ENCODE results near the gene IKBKE. TPM values are rescaled to one million over a fixed set of nuclear protein-coding genes. Genes with fewer than 3 reads are reported as not detected.

The IKBKE gene
- polyA plus RNA-seq, 2 donors, result 9.5 to 9.9 TPM

- H3K27me3 ChIP-seq (ENCODE audit: control insufficient read depth in 1 of 2, insufficient read depth in 2 of 2, low read length in 2 of 2), result no peaks in the 10 kb centered on the region
These were observed 69.9 kb downstream of the IKBKE start for GRCh38 chr1:206540044-206540780.

GRCh38 chr1:206541236-206541833 is 71.1 kb downstream of the IKBKE start:
- H3K4me3 ChIP-seq (ENCODE audit: low read depth in 1 of 2, low read length in 2 of 2), result no peak overlapping the region
- no peak overlapping the region for H3K27ac ChIP-seq (ENCODE audit: low read depth in 2 of 2, low read length in 1 of 2)
- 91 to 93% methylated on average over 7 of the region's 7 CpGs for WGBS, 2 donors
- no peaks in the 10 kb centered on the region for H3K9me3 ChIP-seq (ENCODE audit: control insufficient read depth in 2 of 2, insufficient read depth in 1 of 2, low read depth in 1 of 2, low read length in 1 of 2)
- H3K27me3 ChIP-seq (ENCODE audit: control insufficient read depth in 1 of 2, insufficient read depth in 2 of 2, low read length in 2 of 2), result no peaks in the 10 kb centered on the region
- H3K4me1 ChIP-seq (ENCODE audit: control insufficient read depth in 2 of 2, insufficient read depth in 2 of 2, low read length in 1 of 2), result peaks cover 2 to 7% of the 10 kb centered on the region in 2 donors
- H3K36me3 ChIP-seq (ENCODE audit: control insufficient read depth in 2 of 2, insufficient read depth in 2 of 2, low read length in 1 of 2), result peaks cover 0 to 4% of the 10 kb centered on the region in 2 donors

More at GRCh38 chr1:206540044-206540780, 69.9 kb downstream of the IKBKE start:
- peaks cover 0 to 4% of the 10 kb centered on the region in 2 donors for H3K36me3 ChIP-seq (ENCODE audit: control insufficient read depth in 2 of 2, insufficient read depth in 2 of 2, low read length in 1 of 2)
- 27 to 37% methylated on average over 8 of the region's 8 CpGs for WGBS, 2 donors
- H3K27ac ChIP-seq (ENCODE audit: low read depth in 2 of 2, low read length in 1 of 2), result peak overlapping the region; percentile 62 to 73
- peaks cover 2 to 8% of the 10 kb centered on the region in 2 donors for H3K4me1 ChIP-seq (ENCODE audit: control insufficient read depth in 2 of 2, insufficient read depth in 2 of 2, low read length in 1 of 2)
- H3K4me3 ChIP-seq (ENCODE audit: low read depth in 1 of 2, low read length in 2 of 2), result no peak overlapping the region
- H3K9me3 ChIP-seq (ENCODE audit: control insufficient read depth in 2 of 2, insufficient read depth in 1 of 2, low read depth in 1 of 2, low read length in 1 of 2), result no peaks in the 10 kb centered on the region

GRCh38 chr1:206544562-206545257 is 74.4 kb downstream of the IKBKE start:
- H3K36me3 ChIP-seq (ENCODE audit: control insufficient read depth in 2 of 2, insufficient read depth in 2 of 2, low read length in 1 of 2), result peaks cover 0 to 4% of the 10 kb centered on the region in 2 donors
- no peak overlapping the region for H3K4me3 ChIP-seq (ENCODE audit: low read depth in 1 of 2, low read length in 2 of 2)
- H3K9me3 ChIP-seq (ENCODE audit: control insufficient read depth in 2 of 2, insufficient read depth in 1 of 2, low read depth in 1 of 2, low read length in 1 of 2), result no peaks in the 10 kb centered on the region
- peak overlapping the region in 1 of 2 donors; percentile 5 for H3K27ac ChIP-seq (ENCODE audit: low read depth in 2 of 2, low read length in 1 of 2)
- H3K4me1 ChIP-seq (ENCODE audit: control insufficient read depth in 2 of 2, insufficient read depth in 2 of 2, low read length in 1 of 2), result peaks cover 2 to 8% of the 10 kb centered on the region in 2 donors
- H3K27me3 ChIP-seq (ENCODE audit: control insufficient read depth in 1 of 2, insufficient read depth in 2 of 2, low read length in 2 of 2), result no peaks in the 10 kb centered on the region
- WGBS, 2 donors, result 14 to 16% methylated on average over 9 of the region's 9 CpGs

GRCh38 chr1:206545351-206545750 is 75.1 kb downstream of the IKBKE start:
- Histone ChIP-seq H3K27ac (ENCODE audit: low read depth in 2 of 2, low read length in 1 of 2) (no peak overlapping the region), H3K4me1 (ENCODE audit: control insufficient read depth in 2 of 2, insufficient read depth in 2 of 2, low read length in 1 of 2) (peaks cover under 1 to 4% of the 10 kb centered on the region in 2 donors), H3K36me3 (ENCODE audit: control insufficient read depth in 2 of 2, insufficient read depth in 2 of 2, low read length in 1 of 2) (peaks cover 0 to 4% of the 10 kb centered on the region in 2 donors), H3K4me3 (ENCODE audit: low read depth in 1 of 2, low read length in 2 of 2) (no peak overlapping the region), H3K9me3 (ENCODE audit: control insufficient read depth in 2 of 2, insufficient read depth in 1 of 2, low read depth in 1 of 2, low read length in 1 of 2) (no peaks in the 10 kb centered on the region), H3K27me3 (ENCODE audit: control insufficient read depth in 1 of 2, insufficient read depth in 2 of 2, low read length in 2 of 2) (no peaks in the 10 kb centered on the region)
- WGBS, 2 donors, result 85 to 98% methylated on average over 1 of the region's 1 CpG

Other genes starting within 250 kb of the IKBKE start
- gene RASSF5, start 37.1 kb downstream of the IKBKE start, polyA plus RNA-seq, result 10 to 100 TPM; 22.2 to 27.3 TPM
- 10 to 100 TPM; 34.1 to 34.3 TPM for gene EIF2D, start 142.0 kb downstream of the IKBKE start, polyA plus RNA-seq
- 1 to 10 TPM in 1 of 2 donors, under 1 TPM in 1; 0.77 to 1.3 TPM for gene DYRK3, start 165.1 kb downstream of the IKBKE start, polyA plus RNA-seq
- 10 to 100 TPM; 28.0 to 35.1 TPM for gene MAPKAPK2, start 214.4 kb downstream of the IKBKE start, polyA plus RNA-seq